Kidney epithelial cell (primary cell): ENCODE measurements around the gene NAPEPLD. TPM values are rescaled to one million over a fixed set of nuclear protein-coding genes. Genes with fewer than 3 reads are reported as not detected.

ENCODE experiments used
- DNase-seq: peaks from one replicate; pipeline ENCODE4 v3.0.0-alpha.2; 2010; ENCODE audit warnings: low read depth
- H3K27me3 ChIP-seq: 2 replicates; pipeline ENCODE4 v1.6.0; 2011; ENCODE audit warnings: low read length; ENCODE audit not compliant: control insufficient read depth, insufficient read depth
- H3K36me3 ChIP-seq: 2 replicates; pipeline ENCODE4 v1.5.1; 2011; ENCODE audit warnings: low read length; ENCODE audit not compliant: control insufficient read depth, insufficient read depth
- H3K4me3 ChIP-seq: 2 replicates; pipeline ENCODE4 v1.5.1; 2011; ENCODE audit warnings: low read depth, mild to moderate bottlenecking, control low read depth, low read length
- total RNA-seq: library from RNA; depleted of rRNA; stranded (reverse); fragments of >200 nt; gene quantifications from 2 replicates; pipeline ENCODE4 v1.2.3, GENCODE V29; 2015
- TF ChIP-seq, protein P1 (sequence below): IDR thresholded peaks from 2 replicates; pipeline ENCODE4 v1.5.1; 2011; ENCODE audit warnings: mild to moderate bottlenecking, moderate library complexity, low read length, control low read depth, inconsistent platforms; ENCODE audit not compliant: insufficient read depth, poor library complexity, severe bottlenecking

NAPEPLD gene
- total RNA-seq, 1 donor from 2014 or later = 9.6 TPM

DNA sequence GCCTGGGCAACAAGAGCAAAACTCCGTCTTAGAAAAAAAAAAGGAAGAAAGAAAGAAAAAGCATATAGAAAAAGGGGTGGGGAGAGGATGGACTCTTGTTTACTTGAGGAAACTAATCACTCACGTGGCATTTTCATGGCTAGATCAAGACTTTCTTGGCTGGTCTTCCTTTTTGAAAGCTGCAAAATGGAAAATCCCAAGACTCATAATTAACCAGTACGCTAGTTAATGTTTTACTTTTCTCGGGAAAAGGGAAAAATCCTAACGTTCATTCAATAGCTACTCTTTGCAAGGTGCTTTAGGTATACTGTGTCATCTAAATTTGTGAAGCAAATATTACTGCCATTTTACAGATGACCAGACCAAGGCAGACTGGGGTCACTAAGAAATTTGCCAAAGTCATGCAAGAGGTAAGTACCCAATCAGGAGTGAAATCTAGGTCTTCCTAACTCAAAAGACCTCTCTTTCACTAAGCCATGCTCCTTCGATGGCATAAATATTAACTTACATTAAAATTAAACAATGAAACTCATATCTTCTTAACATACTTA, 24.4 kb downstream of the NAPEPLD start:
- TF ChIP-seq, protein P1, sequence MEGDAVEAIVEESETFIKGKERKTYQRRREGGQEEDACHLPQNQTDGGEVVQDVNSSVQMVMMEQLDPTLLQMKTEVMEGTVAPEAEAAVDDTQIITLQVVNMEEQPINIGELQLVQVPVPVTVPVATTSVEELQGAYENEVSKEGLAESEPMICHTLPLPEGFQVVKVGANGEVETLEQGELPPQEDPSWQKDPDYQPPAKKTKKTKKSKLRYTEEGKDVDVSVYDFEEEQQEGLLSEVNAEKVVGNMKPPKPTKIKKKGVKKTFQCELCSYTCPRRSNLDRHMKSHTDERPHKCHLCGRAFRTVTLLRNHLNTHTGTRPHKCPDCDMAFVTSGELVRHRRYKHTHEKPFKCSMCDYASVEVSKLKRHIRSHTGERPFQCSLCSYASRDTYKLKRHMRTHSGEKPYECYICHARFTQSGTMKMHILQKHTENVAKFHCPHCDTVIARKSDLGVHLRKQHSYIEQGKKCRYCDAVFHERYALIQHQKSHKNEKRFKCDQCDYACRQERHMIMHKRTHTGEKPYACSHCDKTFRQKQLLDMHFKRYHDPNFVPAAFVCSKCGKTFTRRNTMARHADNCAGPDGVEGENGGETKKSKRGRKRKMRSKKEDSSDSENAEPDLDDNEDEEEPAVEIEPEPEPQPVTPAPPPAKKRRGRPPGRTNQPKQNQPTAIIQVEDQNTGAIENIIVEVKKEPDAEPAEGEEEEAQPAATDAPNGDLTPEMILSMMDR = no peak
- Histone ChIP-seq H3K36me3 (no peaks in the 10 kb centered on the region), H3K27me3 (no peaks in the 10 kb centered on the region), H3K4me3 (no peak overlapping the region)
- no peak for DNase-seq

GRCh38 chr7:103123529-103123928, 25.4 kb downstream of the NAPEPLD start:
- no peak for DNase-seq
- Histone ChIP-seq H3K27me3 (no peaks in the 10 kb centered on the region), H3K36me3 (no peaks in the 10 kb centered on the region), H3K4me3 (no peak overlapping the region)
- TF ChIP-seq, protein P1 = no peak

DNA sequence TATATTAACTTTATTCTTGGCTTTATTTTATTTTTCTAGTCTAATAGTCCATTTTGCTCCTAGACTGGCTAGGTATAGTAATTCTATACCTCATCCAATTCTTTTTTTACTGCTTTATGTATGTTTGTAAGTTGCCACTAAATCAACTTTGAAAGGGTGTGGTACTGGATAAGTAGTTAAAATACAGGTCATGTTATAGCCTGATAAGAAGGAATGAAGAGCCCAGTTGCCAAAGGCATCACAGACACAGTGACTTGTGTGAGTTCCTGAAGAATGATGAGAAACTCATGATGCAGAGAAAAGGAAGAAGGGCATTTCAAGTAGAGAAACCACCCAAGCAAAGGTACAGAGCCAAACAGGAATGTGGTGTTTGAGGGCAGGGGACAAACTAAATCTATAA, 27.3 kb downstream of the NAPEPLD start:
- H3K36me3 ChIP-seq = no peaks in the 10 kb centered on the region
- DNase-seq = no peak
- H3K27me3 ChIP-seq = no peaks in the 10 kb centered on the region
- no peak overlapping the region for H3K4me3 ChIP-seq
- TF ChIP-seq, protein P1 = no peak

DNA sequence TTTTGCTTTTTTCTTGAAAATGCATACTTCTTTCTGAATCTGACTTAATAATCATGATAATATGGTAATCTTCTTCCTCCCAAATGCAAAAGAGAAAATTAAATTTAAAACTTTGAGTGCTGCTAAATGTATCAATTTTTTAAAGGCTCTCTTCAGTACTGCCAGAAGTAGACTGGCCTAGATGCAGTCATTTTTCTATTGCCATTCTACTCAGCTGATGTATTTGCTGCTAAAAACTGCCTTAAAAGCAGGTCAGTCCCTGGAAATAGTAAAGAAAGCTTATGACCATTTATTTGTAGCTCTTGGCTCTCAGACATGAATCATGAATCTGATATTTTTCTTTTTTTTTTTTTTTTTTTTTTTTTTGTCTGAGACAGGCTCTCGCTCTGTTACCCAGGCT, 28.5 kb downstream of the NAPEPLD start:
- no peak for DNase-seq
- Histone ChIP-seq H3K36me3 (no peaks in the 10 kb centered on the region), H3K4me3 (no peak overlapping the region), H3K27me3 (no peaks in the 10 kb centered on the region)
- TF ChIP-seq, protein P1 = no peak

GRCh38 chr7:103119791-103120291, 29.1 kb downstream of the NAPEPLD start:
- TF ChIP-seq, protein P1 = no peak
- H3K36me3 ChIP-seq = no peaks in the 10 kb centered on the region

DNA sequence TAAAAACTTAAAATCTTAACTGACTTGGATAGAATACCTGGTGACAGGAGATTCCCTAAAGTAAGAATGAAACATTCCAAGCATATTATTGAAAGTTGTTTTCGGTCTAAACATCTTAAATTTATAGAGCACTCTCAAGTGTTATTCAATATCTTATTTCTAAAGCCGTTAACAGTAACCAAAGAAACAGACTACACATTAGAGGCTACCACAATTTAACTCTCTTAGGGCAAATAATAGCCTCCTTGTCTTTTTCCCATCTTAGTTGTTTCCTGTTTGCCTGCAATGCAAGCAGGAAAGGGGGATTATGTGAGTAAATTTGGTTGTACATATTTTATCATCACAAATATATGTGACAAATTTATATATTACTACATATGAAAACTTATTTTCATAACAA, 31.4 kb downstream of the NAPEPLD start:
- H3K27me3 ChIP-seq = no peaks in the 10 kb centered on the region
- DNase-seq = no peak
- H3K4me3 ChIP-seq = no peak overlapping the region
- no peaks in the 10 kb centered on the region for H3K36me3 ChIP-seq
- TF ChIP-seq, protein P1 = no peak

More at GRCh38 chr7:103119791-103120291, 29.1 kb downstream of the NAPEPLD start:
- Histone ChIP-seq H3K4me3 (no peak overlapping the region), H3K27me3 (no peaks in the 10 kb centered on the region)
- DNase-seq = no peak
